Gastroesophageal sphincter (tissue), 3 donors: ENCODE data around the gene EXOC3L2.
A peak's percentile ranks its signal among the peaks of the same experiment; 100 is the strongest.

ENCODE experiments used
- CTCF ChIP-seq, 4 experiments: fragments of 200-600 bp in 2 of 4; fragments of 450-650 bp in 2 of 4; sonication (generic) in 1 of 4; IDR thresholded peaks; one replicate each; pipeline ENCODE4 v1.5.1; 2017 to 2019; ENCODE audit warnings: antibody characterized with exemption in 4 of 4, mild to moderate bottlenecking in 2 of 4, moderate library complexity in 2 of 4
- POLR2A ChIP-seq, 2 donors: fragments of 450-650 bp; IDR thresholded peaks; one replicate each; pipeline ENCODE4 v1.6.1; 2017; ENCODE audit warnings: antibody characterized with exemption in 2 of 2, mild to moderate bottlenecking in 2 of 2, moderate library complexity in 1 of 2

DNA sequence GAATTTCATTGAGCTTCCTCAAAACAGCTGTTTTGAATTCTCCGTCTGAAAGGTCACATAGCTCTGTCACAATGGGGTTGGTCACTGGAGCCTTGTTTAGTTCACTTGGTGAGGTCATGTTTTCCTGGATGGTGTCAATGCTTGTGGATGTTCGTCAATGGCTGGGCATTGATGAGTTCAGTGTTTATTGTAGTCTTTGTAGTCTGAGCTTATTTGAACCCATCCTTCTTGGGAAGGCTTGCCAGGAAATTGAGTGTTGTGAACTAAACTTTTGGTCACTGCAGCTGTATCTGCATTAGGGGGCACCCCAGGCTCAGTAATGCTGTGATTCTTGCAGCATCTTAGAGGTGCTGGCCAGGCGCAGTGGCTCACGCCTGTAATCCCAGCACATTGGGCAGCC lies 44.6 kb downstream of the EXOC3L2 start:
- TF ChIP-seq CTCF (IDR thresholded peaks at IDR 0.05) (peak in 3 of 4 experiments; percentile 8 to 30 (median 15)), POLR2A (IDR thresholded peaks at IDR 0.05) (no peak)
